CD14-positive monocyte (primary cell): ENCODE measurements around the gene DTNB. TPM values are rescaled to one million over a fixed set of nuclear protein-coding genes. Genes with fewer than 3 reads are reported as not detected.
A peak's percentile ranks its signal among the peaks of the same experiment; 100 is the strongest.

ENCODE experiments used
- DNase-seq, 3 donors: peaks; one replicate each; pipeline ENCODE4 v3.0.0-alpha.2; 2011 to 2022
- H2AFZ ChIP-seq: 2 replicates; pipeline ENCODE4 v1.6.0; 2012; ENCODE audit warnings: mild to moderate bottlenecking, low read depth, low read length, inconsistent platforms; ENCODE audit not compliant: insufficient read depth, poor library complexity, severe bottlenecking
- H3K27ac ChIP-seq, 2 donors: 1 replicate in 1 of 2; 2 replicates in 1 of 2; pipeline ENCODE4 v1.5.1; 2012 to 2013; ENCODE audit warnings: low read length in 2 of 2, control low read depth in 1 of 2, inconsistent platforms in 1 of 2, low read depth in 1 of 2, mild to moderate bottlenecking in 1 of 2
- H3K27me3 ChIP-seq, 2 donors: one replicate each; pipeline versions ENCODE4 v1.6.0 to v1.6.1; 2011 to 2013; ENCODE audit warnings: low read length in 2 of 2; ENCODE audit not compliant: control insufficient read depth in 2 of 2, insufficient read depth in 2 of 2
- H3K36me3 ChIP-seq, 2 donors: replicated peaks in 1 of 2; 1 replicate in 1 of 2; 2 replicates in 1 of 2; pipeline versions ENCODE4 v1.5.1 to v1.6.1; 2012 to 2013; ENCODE audit warnings: low read length in 2 of 2, control low read depth in 1 of 2, inconsistent platforms in 1 of 2, mild to moderate bottlenecking in 1 of 2; ENCODE audit not compliant: insufficient read depth in 2 of 2, control insufficient read depth in 1 of 2
- H3K4me1 ChIP-seq, 2 donors: 1 replicate in 1 of 2; 2 replicates in 1 of 2; pipeline versions ENCODE4 v1.5.1 to v1.6.1; 2012 to 2013; ENCODE audit warnings: low read length in 2 of 2, control low read depth in 1 of 2, inconsistent platforms in 1 of 2, mild to moderate bottlenecking in 1 of 2, moderate library complexity in 1 of 2; ENCODE audit not compliant: insufficient read depth in 2 of 2, control insufficient read depth in 1 of 2
- H3K4me2 ChIP-seq: replicated peaks from 2 replicates; pipeline ENCODE3; 2012; ENCODE audit warnings: low read length, moderate library complexity, mild to moderate bottlenecking; ENCODE audit not compliant: poor library complexity, severe bottlenecking; ENCODE audit errors: extremely low read depth
- H3K4me3 ChIP-seq, 3 experiments: fragments of 200-600 bp in 1 of 3; sonication (generic) in 1 of 3; replicated peaks in 1 of 3; 1 replicate in 2 of 3; 2 replicates in 1 of 3; pipeline ENCODE4 v1.5.1; 2011 to 2013; ENCODE audit warnings: low read length in 3 of 3, mild to moderate bottlenecking in 3 of 3, control low read depth in 2 of 3, low read depth in 2 of 3, inconsistent platforms in 1 of 3, moderate library complexity in 1 of 3
- H3K79me2 ChIP-seq: 2 replicates; pipeline ENCODE4 v1.6.0; 2012; ENCODE audit warnings: mild to moderate bottlenecking, control low read depth, inconsistent platforms, low read length, moderate library complexity; ENCODE audit not compliant: insufficient read depth
- H3K9ac ChIP-seq: 2 replicates; pipeline ENCODE4 v1.6.0; 2017; ENCODE audit warnings: low read length, mild to moderate bottlenecking; ENCODE audit not compliant: insufficient read depth, poor library complexity, severe bottlenecking
- H3K9me3 ChIP-seq, 2 donors: replicated peaks in 1 of 2; 1 replicate in 1 of 2; 2 replicates in 1 of 2; pipeline versions ENCODE4 v1.5.1 to v1.6.1; 2012 to 2013; ENCODE audit warnings: low read length in 2 of 2, control low read depth in 1 of 2; ENCODE audit not compliant: control insufficient read depth in 1 of 2, insufficient read depth in 1 of 2
- H4K20me1 ChIP-seq: 2 replicates; pipeline ENCODE4 v1.6.0; 2012; ENCODE audit warnings: mild to moderate bottlenecking, low read length, control low read depth, moderate library complexity; ENCODE audit not compliant: insufficient read depth
- H3K27ac Mint-ChIP-seq, 7 donors: one replicate each; pipeline ENCODE4 v1.8.0; 2020; ENCODE audit warnings: mild to moderate bottlenecking in 7 of 7, mixed read lengths in 7 of 7, moderate library complexity in 6 of 7, inconsistent platforms in 2 of 7
- H3K27me3 Mint-ChIP-seq, 3 donors: one replicate each; pipeline ENCODE4 v1.8.0; 2021 to 2022; ENCODE audit warnings: low read depth in 3 of 3, mild to moderate bottlenecking in 3 of 3, mixed read lengths in 3 of 3, moderate library complexity in 3 of 3, inconsistent platforms in 1 of 3
- H3K36me3 Mint-ChIP-seq, 2 donors: one replicate each; pipeline ENCODE4 v1.8.0; 2020; ENCODE audit warnings: mixed read lengths in 2 of 2, inconsistent platforms in 1 of 2, mild to moderate bottlenecking in 1 of 2
- H3K4me1 Mint-ChIP-seq: one replicate; pipeline ENCODE4 v1.8.0; 2020; ENCODE audit warnings: mild to moderate bottlenecking, mixed read lengths
- H3K4me3 Mint-ChIP-seq, 2 donors: one replicate each; pipeline ENCODE4 v1.8.0; 2020; ENCODE audit warnings: mild to moderate bottlenecking in 2 of 2, mixed read lengths in 2 of 2, moderate library complexity in 1 of 2
- H3K9me3 Mint-ChIP-seq, 7 donors: one replicate each; pipeline ENCODE4 v1.8.0; 2020 to 2022; ENCODE audit warnings: mixed read lengths in 7 of 7, mild to moderate bottlenecking in 6 of 7, moderate library complexity in 6 of 7, inconsistent platforms in 2 of 7
- CTCF ChIP-seq: fragments of 200-600 bp; IDR thresholded peaks from one replicate; pipeline ENCODE4 v1.8.0; 2022; ENCODE audit warnings: antibody characterized with exemption, mild to moderate bottlenecking
- WGBS: methylation state at CpG from one replicate; pipeline ENCODE4 v1.1.5; 2013; ENCODE audit warnings: missing lambda C conversion rate; ENCODE audit not compliant: insufficient coverage; 5-methylcytosine and 5-hydroxymethylcytosine counted together
- intact Hi-C, 2 donors: fragments of 100-400 bp; cut with micrococcal nuclease; formaldehyde crosslinking; loops; one replicate each; pipeline versions ENCODE4 v1.15.0 to v1.15.1; 2023
- polyA plus RNA-seq, 3 donors: library from polyadenylated mRNA; depleted of rRNA in 1 of 3; unstranded in 2 of 3; stranded (reverse) in 1 of 3; fragments of 300-500 nt in 2 of 3; fragments of >200 nt in 1 of 3; fragmentation: Illumina TruSeq in 2 of 3; gene quantifications; 1 replicate in 2 of 3; 2 replicates in 1 of 3; pipeline ENCODE4 v1.2.3, GENCODE V29; 2012 to 2021

The DTNB gene
- polyA plus RNA-seq, 3 donors = 3.0 to 4.2 (median 3.3) TPM

- Mint-ChIP-seq H3K4me3 (no peak overlapping the region), H3K27me3 (no peaks in the 10 kb centered on the region), H3K36me3 (no peaks in the 10 kb centered on the region), H3K27ac (no peak overlapping the region), H3K4me1 (peaks cover 9% of the 10 kb centered on the region), H3K9me3 (no peaks in the 10 kb centered on the region)
- Histone ChIP-seq H3K9me3 (no peaks in the 10 kb centered on the region), H4K20me1 (no peaks in the 10 kb centered on the region), H2AFZ (no peak overlapping the region), H3K36me3 (no peaks in the 10 kb centered on the region), H3K4me1 (peaks cover 8 to 10% of the 10 kb centered on the region in 2 donors), H3K27me3 (no peaks in the 10 kb centered on the region), H3K4me2 (no peak overlapping the region), H3K27ac (no peak overlapping the region), H3K79me2 (no peaks in the 10 kb centered on the region), H3K4me3 (no peak overlapping the region), H3K9ac (no peak overlapping the region)
- no peak for DNase-seq
- 95% methylated on average over 4 of the region's 4 CpGs for WGBS
- TF ChIP-seq CTCF = no peak
- intact Hi-C loops = no loop called here
Observed at GRCh38 chr2:25523060-25523459, 150.3 kb downstream of the DTNB start.

GRCh38 chr2:25521665-25522387 is 151.6 kb downstream of the DTNB start:
- Mint-ChIP-seq H3K4me1 (peaks cover 10% of the 10 kb centered on the region), H3K27me3 (no peaks in the 10 kb centered on the region), H3K27ac (peak overlapping the region in 1 of 7 donors; percentile 32), H3K9me3 (no peaks in the 10 kb centered on the region), H3K36me3 (no peaks in the 10 kb centered on the region), H3K4me3 (peak overlapping the region in 1 of 2 donors; percentile 60)
- no peak overlapping the region for H3K9ac ChIP-seq
- peak; percentile 54 to 69 (median 65) for DNase-seq
- no peaks in the 10 kb centered on the region for H3K79me2 ChIP-seq
- H3K4me2 ChIP-seq = peak overlapping the region; percentile 55
- H3K27me3 ChIP-seq = no peaks in the 10 kb centered on the region
- peaks cover 8 to 10% of the 10 kb centered on the region in 2 donors for H3K4me1 ChIP-seq
- no peaks in the 10 kb centered on the region for H3K36me3 ChIP-seq
- intact Hi-C loops = no loop called here
- TF ChIP-seq CTCF = peak; percentile 78
- peak overlapping the region in 2 of 3 experiments; percentile 3 to 45 for H3K4me3 ChIP-seq
- WGBS = no CpG with 5 or more reads among the region's 10 CpGs
- H4K20me1 ChIP-seq = no peaks in the 10 kb centered on the region
- H2AFZ ChIP-seq = peak overlapping the region; percentile 59
- H3K27ac ChIP-seq = peak overlapping the region in 1 of 2 donors; percentile 44
- no peaks in the 10 kb centered on the region for H3K9me3 ChIP-seq
